HepG2 (cell line): ENCODE data around the gene CERS6. TPM values are rescaled to one million over a fixed set of nuclear protein-coding genes. Genes with fewer than 3 reads are reported as not detected.

ENCODE experiments used
- ATAC-seq: fragments of 200-7000 bp; cut with Tn5 transposase; 3 replicates; pipeline ENCODE4 v1.9.1; 2020; ENCODE audit warnings: mild to moderate bottlenecking, moderate library complexity
- BruUV-seq: library from RNA; stranded (reverse); fragments of 400-500 nt; replicated peaks from 2 replicates; lab custom pipeline; 2021; lab: Mats Ljungman, UMichigan
- CTCF ChIA-PET: fragments of 300-600 bp; formaldehyde crosslinking; extraction: SDS; loops from one replicate; lab custom pipeline; 2021; ENCODE audit warnings: low total read pairs, inconsistent platforms, low intra/inter-chr PET ratio; lab: Yijun Ruan, JAX
- POLR2A ChIA-PET: fragments of 350-600 bp; sonication (Branson Sonifier 250); formaldehyde crosslinking; loops from one replicate; lab custom pipeline; 2020; ENCODE audit warnings: antibody characterized with exemption, inconsistent platforms; lab: Yijun Ruan, JAX
- DNase-seq: peaks from one replicate; pipeline ENCODE4 v3.0.0-alpha.2; 2015; ENCODE audit warnings: low spot score
- FAIRE-seq: peaks from 3 replicates; lab custom pipeline; 2011; peaks lifted over from hg19 to GRCh38; lab: Jason Lieb, UNC
- H2AFZ ChIP-seq: one replicate; pipeline ENCODE4 v1.6.1; 2011; ENCODE audit warnings: low read length, inconsistent platforms
- H3K27ac ChIP-seq: fragments of 300-600 bp; 3 replicates; pipeline ENCODE4 v1.8.0; 2011; ENCODE audit warnings: mixed run types, mild to moderate bottlenecking, mixed read lengths, low read length, inconsistent platforms; ENCODE audit not compliant: insufficient read depth; ENCODE audit errors: extremely low read length
- H3K27me3 ChIP-seq, 2 experiments: fragments of 200-600 bp in 1 of 2; 2 replicates in 1 of 2; 3 replicates in 1 of 2; pipeline versions ENCODE4 v1.6.0 to v1.8.0; 2011; ENCODE audit warnings: low read length in 2 of 2, mild to moderate bottlenecking in 2 of 2, moderate library complexity in 2 of 2, inconsistent platforms in 1 of 2; ENCODE audit not compliant: insufficient read depth in 2 of 2, control insufficient read depth in 1 of 2
- H3K36me3 ChIP-seq, 2 experiments: fragments of 200-600 bp in 1 of 2; replicated peaks in 1 of 2; 2 replicates in 1 of 2; 3 replicates in 1 of 2; pipeline versions ENCODE4 v1.5.1 to v1.8.0; 2011; ENCODE audit warnings: low read length in 2 of 2, inconsistent platforms in 1 of 2; ENCODE audit not compliant: insufficient read depth in 2 of 2, control insufficient read depth in 1 of 2
- H3K4me1 ChIP-seq: 2 replicates; pipeline ENCODE4 v1.5.1; 2012; ENCODE audit warnings: low read length, inconsistent platforms; ENCODE audit not compliant: insufficient read depth
- H3K4me2 ChIP-seq: 2 replicates; pipeline ENCODE4 v1.6.0; 2011; ENCODE audit warnings: low read depth, low read length, inconsistent platforms
- H3K4me3 ChIP-seq, 3 experiments: fragments of 200-600 bp in 1 of 3; sonication (generic), shearing (Covaris generic) in 1 of 3; replicated peaks in 1 of 3; 2 replicates each; pipeline ENCODE4 v1.5.1; 2011 to 2016; ENCODE audit warnings: low read length in 3 of 3, inconsistent platforms in 2 of 3, low read depth in 2 of 3, mild to moderate bottlenecking in 2 of 3, control low read depth in 1 of 3, mixed read lengths in 1 of 3; ENCODE audit not compliant: insufficient read depth in 1 of 3
- H3K79me2 ChIP-seq: one replicate; pipeline ENCODE4 v1.6.1; 2011; ENCODE audit warnings: low read length, inconsistent platforms; ENCODE audit not compliant: insufficient read depth
- H3K9ac ChIP-seq: 2 replicates; pipeline ENCODE4 v1.6.0; 2011; ENCODE audit warnings: mild to moderate bottlenecking, low read depth, low read length, inconsistent platforms; ENCODE audit not compliant: insufficient read depth
- H3K9me3 ChIP-seq: 2 replicates; pipeline ENCODE4 v1.5.1; 2012; ENCODE audit warnings: mild to moderate bottlenecking, low read length
- H4K20me1 ChIP-seq: 2 replicates; pipeline ENCODE4 v1.6.0; 2011; ENCODE audit warnings: inconsistent platforms, mild to moderate bottlenecking, low read length, moderate library complexity; ENCODE audit not compliant: insufficient read depth
- ATF1 ChIP-seq: IDR thresholded peaks from 2 replicates; pipeline ENCODE4 v1.6.1; 2016; ENCODE audit warnings: mild to moderate bottlenecking, control low read depth
- CENPBD1 ChIP-seq: sonication (generic); formaldehyde crosslinking; IDR thresholded peaks from 2 replicates; pipeline ENCODE4 v1.8.0; 2022; ENCODE audit warnings: missing genetic modification reagents, low read depth, mild to moderate bottlenecking, borderline replicate concordance
- GMEB2 ChIP-seq: IDR thresholded peaks from 2 replicates; pipeline ENCODE4 v1.6.1; 2016; ENCODE audit warnings: missing biosample characterization, missing genetic modification reagents, low read depth
- HNRNPK ChIP-seq: fragments of 200-400 bp; formaldehyde crosslinking; IDR thresholded peaks from 2 replicates; pipeline ENCODE4 v1.6.1; 2018; ENCODE audit warnings: low read length, low read depth, moderate library complexity, mild to moderate bottlenecking; ENCODE audit not compliant: poor library complexity, severe bottlenecking
- IKZF5 ChIP-seq: IDR thresholded peaks from 2 replicates; pipeline ENCODE4 v1.6.1; 2018; ENCODE audit warnings: missing genetic modification reagents, mild to moderate bottlenecking, missing compliant biosample characterization
- KMT2B ChIP-seq: IDR thresholded peaks from 2 replicates; pipeline ENCODE4 v1.6.1; 2016; ENCODE audit warnings: missing genetic modification reagents, missing compliant biosample characterization
- MTERF4 ChIP-seq: sonication (generic); formaldehyde crosslinking; IDR thresholded peaks from 2 replicates; pipeline ENCODE4 v1.8.0; 2023; ENCODE audit warnings: mild to moderate bottlenecking, missing genetic modification reagents
- RNF2 ChIP-seq: fragments of 450-650 bp; conservative IDR thresholded peaks from 2 replicates; pipeline ENCODE4 v1.6.1; 2016; ENCODE audit warnings: low read depth
- TRAFD1 ChIP-seq: sonication (generic); formaldehyde crosslinking; IDR thresholded peaks from 2 replicates; pipeline ENCODE4 v1.5.1; 2020; ENCODE audit warnings: missing genetic modification reagents, mild to moderate bottlenecking, borderline replicate concordance
- ZBTB42 ChIP-seq: sonication (generic); formaldehyde crosslinking; IDR thresholded peaks from 2 replicates; pipeline ENCODE4 v1.5.0; 2020; ENCODE audit warnings: mild to moderate bottlenecking, missing genetic modification reagents
- ZKSCAN1 ChIP-seq: fragments of 150-350 bp; IDR thresholded peaks from 2 replicates; pipeline ENCODE4 v1.6.1; 2014; ENCODE audit warnings: low read length
- ZSCAN31 ChIP-seq: sonication (generic); formaldehyde crosslinking; IDR thresholded peaks from 2 replicates; pipeline ENCODE4 v1.5.0; 2020; ENCODE audit warnings: low read depth, mild to moderate bottlenecking, missing genetic modification reagents
- WGBS: methylation state at CpG from one replicate; pipeline ENCODE4 v1.1.6; 2017; ENCODE audit warnings: low lambda C conversion rate; 5-methylcytosine and 5-hydroxymethylcytosine counted together
- in situ Hi-C: cut with HindIII; loops from 2 replicates; pipeline ENCODE4 v1.10.0; 2017; ENCODE audit warnings: low pct_unique_long_range_greater_than_20kb; ENCODE audit not compliant: extremely low pct_ligation_motif_present
- intact Hi-C: fragments of 100-400 bp; cut with micrococcal nuclease; formaldehyde crosslinking; loops from one replicate; pipeline ENCODE4 v1.10.0; 2022; ENCODE audit not compliant: unreplicated experiment
- polyA plus RNA-seq, 8 experiments: library from polyadenylated mRNA; depleted of rRNA in 3 of 8; stranded (reverse) in 7 of 8; unstranded in 1 of 8; fragments of >200 nt; fragmentation: Illumina TruSeq in 4 of 8; extraction: Trizol in 4 of 8; gene quantifications; 2 replicates each; pipeline versions ENCODE4 v1.2.1 to v1.2.3, GENCODE V29; 2011 to 2016; ENCODE audit warnings: low read depth in 4 of 8, missing spikeins in 1 of 8, mixed read lengths in 1 of 8; ENCODE audit not compliant: insufficient read depth in 1 of 8
- total RNA-seq, 5 experiments: library from RNA; depleted of rRNA; stranded (reverse); fragments of >200 nt; fragmentation: Illumina TruSeq; extraction: Trizol; gene quantifications; 2 replicates each; pipeline ENCODE4 v1.2.3, GENCODE V29; 2016; ENCODE audit warnings: low read depth in 1 of 5

The CERS6 gene
- total and polyA plus RNA-seq, 2 of the 13 experiments (the other 11 are each of a cell fraction or from before 2014, with no cell fraction given) = 10.1 to 20.3 TPM

- H3K9me3 ChIP-seq = peaks cover 15% of the 10 kb centered on the region
- H3K9ac ChIP-seq = peak overlapping the region; percentile 80; the same call in 1 of the 2 replicates
- H3K4me2 ChIP-seq = peak overlapping the region; percentile 93
- in situ Hi-C loops (no loop called here), intact Hi-C loops (loop anchor here (1.0 kb wide), 1 partner anchor 32 kb away; no protein-coding TSS in a partner anchor)
- ATAC-seq (no peak), FAIRE-seq (no peak), DNase-seq (no peak)
- peaks cover 6% of the 10 kb centered on the region; the same call in 1 of the 2 replicates for H4K20me1 ChIP-seq
- no peaks in the 10 kb centered on the region; a peak in 1 of 5 replicates for H3K27me3 ChIP-seq
- no TSS peak for BruUV-seq
- POLR2A ChIA-PET = interaction anchor here (1.5 kb wide), 1 partner anchor 36 kb away, joined by 3 read pairs; no protein-coding TSS in a partner anchor
- H3K36me3 ChIP-seq = no peaks in the 10 kb centered on the region
- H3K4me3 ChIP-seq = peak overlapping the region; percentile 81 to 88 (median 86); a peak in 5 of 6 replicates
- CTCF ChIA-PET = no interaction called here
- H3K4me1 ChIP-seq = peaks cover 59% of the 10 kb centered on the region
- H3K27ac ChIP-seq = no peak overlapping the region
- H2AFZ ChIP-seq = no peak overlapping the region
- H3K79me2 ChIP-seq = peaks cover 59% of the 10 kb centered on the region
- whole genome bisulfite sequencing = 22% methylated on average over 1 of the region's 1 CpG
- TF ChIP-seq TRAFD1 (CRISPR knock-in tag) (no peak), RNF2 (no peak), CENPBD1 (no peak), HNRNPK (no peak), KMT2B (CRISPR knock-in tag) (no peak), MTERF4 (CRISPR knock-in tag) (no peak), ATF1 (0 out of 2 replicates have a peak, but pooled peaks have one; percentile 14), ZSCAN31 (CRISPR knock-in tag) (no peak), ZKSCAN1 (peak; percentile 87), ZBTB42 (no peak), IKZF5 (CRISPR knock-in tag) (no peak), GMEB2 (CRISPR knock-in tag) (no peak)
These were observed 2.1 kb downstream of the CERS6 start for GRCh38 chr2:168458139-168458538.
